Right cardiac atrium (tissue), 5 donors: ENCODE measurements around the gene RAB26. TPM values are rescaled to one million over a fixed set of nuclear protein-coding genes. Genes with fewer than 3 reads are reported as not detected.

Source experiments
- ATAC-seq, 2 donors: fragments of 200-7000 bp; cut with Tn5 transposase; one replicate each; pipeline versions ENCODE4 v1.8.0 to v1.9.1; 2020; ENCODE audit warnings: moderate library complexity in 2 of 2, mild to moderate bottlenecking in 1 of 2
- DNase-seq, 3 donors: peaks; one replicate each; pipeline ENCODE4 v3.0.0-alpha.2; 2020
- H3K27ac ChIP-seq: one replicate; pipeline ENCODE4 v1.5.1; 2013; ENCODE audit warnings: mild to moderate bottlenecking, low read length, control low read depth, moderate library complexity
- H3K27me3 ChIP-seq: one replicate; pipeline ENCODE4 v1.6.1; 2013; ENCODE audit not compliant: control insufficient read depth, insufficient read depth
- H3K4me1 ChIP-seq: one replicate; pipeline ENCODE4 v1.6.1; 2013; ENCODE audit warnings: low read length; ENCODE audit not compliant: control insufficient read depth, insufficient read depth
- H3K4me3 ChIP-seq: one replicate; pipeline ENCODE4 v1.5.1; 2013; ENCODE audit warnings: low read length, control low read depth
- H3K9me3 ChIP-seq: one replicate; pipeline ENCODE4 v1.6.1; 2013; ENCODE audit warnings: low read length; ENCODE audit not compliant: control insufficient read depth
- WGBS: extraction: QIAGEN DNeasy Blood & Tissue Kit; methylation state at CpG from one replicate; pipeline ENCODE4 v1.1.7; 2013; 5-methylcytosine and 5-hydroxymethylcytosine counted together
- intact Hi-C, 4 donors: fragments of 100-400 bp; cut with DNase I; formaldehyde crosslinking; loops; one replicate each; pipeline versions ENCODE4 v1.11.0 to v1.14.0; 2022 to 2023
- polyA plus RNA-seq: library from polyadenylated mRNA; stranded (reverse); fragments of 200-250 nt; gene quantifications from one replicate; pipeline ENCODE4 v1.2.3, GENCODE V29; 2013
- total RNA-seq, 4 donors: library from RNA; stranded (reverse); fragmentation: NEBNext Ultra II Directional; extraction: Animal tissue kit (Norgen Biotek cat#: 25700); gene quantifications; one replicate each; pipeline ENCODE4 v1.2.1, GENCODE V29; 2021
- donor health status: healthy with polysubstance abuse.
- donor health status: DM: no; HTN: yes; CAD: no.
- donor health status: DM: no; HTN: no; CAD: no.
- donor health status: DM: no; HTN: yes; CAD: no; lungs with severe emphysema.
- donor health status: DM: yes; HTN: yes; CAD: no.

RAB26 gene
- total and polyA plus RNA-seq, 5 donors: 0.24 to 0.95 (median 0.88) TPM; not detected in 1

- no peaks in the 10 kb centered on the region for H3K9me3 ChIP-seq
- intact Hi-C loops: no loop called here
- H3K27ac ChIP-seq: no peak overlapping the region
- no peak for ATAC-seq
- no peaks in the 10 kb centered on the region for H3K4me1 ChIP-seq
- H3K4me3 ChIP-seq: no peak overlapping the region
- DNase-seq: no peak
- H3K27me3 ChIP-seq: no peaks in the 10 kb centered on the region
- 92% methylated on average over 17 of the region's 17 CpGs for WGBS
Measured at GRCh38 chr16:2166263-2167067, 18.0 kb downstream of the RAB26 start.

GRCh38 chr16:2167068-2167638 is 18.7 kb downstream of the RAB26 start:
- no peaks in the 10 kb centered on the region for H3K9me3 ChIP-seq
- no peak overlapping the region for H3K4me3 ChIP-seq
- WGBS: 92% methylated on average over 18 of the region's 18 CpGs
- no peaks in the 10 kb centered on the region for H3K27me3 ChIP-seq
- H3K4me1 ChIP-seq: no peaks in the 10 kb centered on the region
- DNase-seq (no peak), ATAC-seq (no peak)
- intact Hi-C loops: no loop called here
- H3K27ac ChIP-seq: no peak overlapping the region

GRCh38 chr16:2170080-2170479 is 21.7 kb downstream of the RAB26 start:
- WGBS: 75% methylated on average over 18 of the region's 18 CpGs
- Histone ChIP-seq H3K27me3 (no peaks in the 10 kb centered on the region), H3K4me3 (no peak overlapping the region), H3K9me3 (no peaks in the 10 kb centered on the region), H3K4me1 (no peaks in the 10 kb centered on the region), H3K27ac (no peak overlapping the region)
- peak; percentile 23 to 37 for ATAC-seq
- intact Hi-C loops: no loop called here
- DNase-seq: no peak

- Histone ChIP-seq H3K4me1 (no peaks in the 10 kb centered on the region), H3K27ac (no peak overlapping the region), H3K9me3 (no peaks in the 10 kb centered on the region), H3K27me3 (no peaks in the 10 kb centered on the region), H3K4me3 (no peak overlapping the region)
- 84% methylated on average over 47 of the region's 47 CpGs for WGBS
- DNase-seq (no peak), ATAC-seq (no peak)
- intact Hi-C loops: no loop called here
Measured at GRCh38 chr16:2170587-2171435, 22.4 kb downstream of the RAB26 start.

GRCh38 chr16:2171601-2172178 is 23.3 kb downstream of the RAB26 start:
- no peak overlapping the region for H3K4me3 ChIP-seq
- ATAC-seq (no peak), DNase-seq (no peak)
- no peaks in the 10 kb centered on the region for H3K4me1 ChIP-seq
- intact Hi-C loops: no loop called here
- no peaks in the 10 kb centered on the region for H3K27me3 ChIP-seq
- WGBS: 95% methylated on average over 28 of the region's 28 CpGs
- no peaks in the 10 kb centered on the region for H3K9me3 ChIP-seq
- H3K27ac ChIP-seq: no peak overlapping the region

- no peaks in the 10 kb centered on the region for H3K4me1 ChIP-seq
- ATAC-seq: no peak
- no peaks in the 10 kb centered on the region for H3K27me3 ChIP-seq
- H3K4me3 ChIP-seq: no peak overlapping the region
- H3K9me3 ChIP-seq: no peaks in the 10 kb centered on the region
- H3K27ac ChIP-seq: no peak overlapping the region
- 89% methylated on average over 29 of the region's 29 CpGs for WGBS
- intact Hi-C loops: no loop called here
- no peak for DNase-seq
Measured at GRCh38 chr16:2172688-2173335, 24.4 kb downstream of the RAB26 start.

GRCh38 chr16:2173366-2173765 is 24.9 kb downstream of the RAB26 start:
- Histone ChIP-seq H3K27me3 (no peaks in the 10 kb centered on the region), H3K4me3 (no peak overlapping the region), H3K9me3 (no peaks in the 10 kb centered on the region), H3K27ac (no peak overlapping the region), H3K4me1 (no peaks in the 10 kb centered on the region)
- 86% methylated on average over 14 of the region's 14 CpGs for WGBS
- intact Hi-C loops: no loop called here
- DNase-seq: no peak
- no peak for ATAC-seq

- WGBS: 92% methylated on average over 4 of the region's 4 CpGs
- intact Hi-C loops: no loop called here
- no peak for DNase-seq
- Histone ChIP-seq H3K27ac (no peak overlapping the region), H3K4me3 (no peak overlapping the region), H3K4me1 (no peaks in the 10 kb centered on the region), H3K27me3 (no peaks in the 10 kb centered on the region), H3K9me3 (no peaks in the 10 kb centered on the region)
- ATAC-seq: no peak
Measured at GRCh38 chr16:2173916-2174315, 25.5 kb downstream of the RAB26 start.

GRCh38 chr16:2174396-2175131 is 26.1 kb downstream of the RAB26 start:
- Histone ChIP-seq H3K4me3 (no peak overlapping the region), H3K4me1 (no peaks in the 10 kb centered on the region), H3K27ac (no peak overlapping the region), H3K9me3 (no peaks in the 10 kb centered on the region), H3K27me3 (no peaks in the 10 kb centered on the region)
- ATAC-seq: no peak
- intact Hi-C loops: no loop called here
- 91% methylated on average over 21 of the region's 21 CpGs for WGBS
- DNase-seq: no peak

GRCh38 chr16:2175454-2175853 is 27.0 kb downstream of the RAB26 start:
- intact Hi-C loops: no loop called here
- Histone ChIP-seq H3K27ac (no peak overlapping the region), H3K4me3 (no peak overlapping the region), H3K9me3 (no peaks in the 10 kb centered on the region), H3K27me3 (no peaks in the 10 kb centered on the region), H3K4me1 (no peaks in the 10 kb centered on the region)
- WGBS: 89% methylated on average over 10 of the region's 10 CpGs
- ATAC-seq: no peak
- no peak for DNase-seq
